Measurements from ENCODE around the gene TMEM185B.

Gene TMEM185B

GRCh38 chr2:120236316-120236715 lies 13.1 kb upstream of the TMEM185B start:
- TF ChIP-seq TAF1 (IDR thresholded peaks at IDR 0.05; ENCODE audit: low read depth): no peak
- TF ChIP-seq REST (IDR thresholded peaks at IDR 0.05; ENCODE audit: low read depth): no peak
- TF ChIP-seq EP300 (IDR thresholded peaks at IDR 0.05; ENCODE audit: borderline replicate concordance): no peak
- TF ChIP-seq ZBTB7A (IDR thresholded peaks at IDR 0.05; ENCODE audit: low read depth): no peak
- TF ChIP-seq NFIC (IDR thresholded peaks at IDR 0.05): no peak
- TF ChIP-seq USF1 (IDR thresholded peaks at IDR 0.05): no peak
- no peak for TF ChIP-seq YY1 (IDR thresholded peaks at IDR 0.05; ENCODE audit: low read depth)
- no peak for TF ChIP-seq TCF12 (IDR thresholded peaks at IDR 0.05; ENCODE audit: low read depth)
- TF ChIP-seq TEAD4 (IDR thresholded peaks at IDR 0.05): no peak
- TF ChIP-seq MAX (IDR thresholded peaks at IDR 0.05): no peak

- TF ChIP-seq MAX (IDR thresholded peaks at IDR 0.05) (no peak), CEBPB (IDR thresholded peaks at IDR 0.05) (no peak), TEAD4 (IDR thresholded peaks at IDR 0.05) (no peak), CREB1 (IDR thresholded peaks at IDR 0.05; ENCODE audit: low read depth) (no peak)
Measured at GRCh38 chr2:120235681-120236080, 12.5 kb upstream of the TMEM185B start.

- no peak for TF ChIP-seq CREB1 (IDR thresholded peaks at IDR 0.05; ENCODE audit: low read depth)
- no peak for TF ChIP-seq NFIC (IDR thresholded peaks at IDR 0.05)
- no peak for TF ChIP-seq EP300 (IDR thresholded peaks at IDR 0.05; ENCODE audit: borderline replicate concordance)
Measured at GRCh38 chr2:120233292-120233691, 10.1 kb upstream of the TMEM185B start.

GRCh38 chr2:120231974-120232635 lies 8.9 kb upstream of the TMEM185B start:
- no peak for TF ChIP-seq TAF1 (IDR thresholded peaks at IDR 0.05; ENCODE audit: low read depth)
- TF ChIP-seq REST (IDR thresholded peaks at IDR 0.05; ENCODE audit: low read depth): no peak
- no peak for TF ChIP-seq MAX (IDR thresholded peaks at IDR 0.05)
- no peak for TF ChIP-seq CEBPB (IDR thresholded peaks at IDR 0.05)
- TF ChIP-seq TCF12 (IDR thresholded peaks at IDR 0.05; ENCODE audit: low read depth): no peak
- no peak for TF ChIP-seq NFIC (IDR thresholded peaks at IDR 0.05)
- TF ChIP-seq FOXM1 (IDR thresholded peaks at IDR 0.05; ENCODE audit: borderline replicate concordance, low read depth): no peak
- no peak for TF ChIP-seq ZBTB7A (IDR thresholded peaks at IDR 0.05; ENCODE audit: low read depth)
- TF ChIP-seq YY1 (IDR thresholded peaks at IDR 0.05; ENCODE audit: low read depth): no peak
- TF ChIP-seq EP300 (IDR thresholded peaks at IDR 0.05; ENCODE audit: borderline replicate concordance): no peak
- TF ChIP-seq CREB1 (IDR thresholded peaks at IDR 0.05; ENCODE audit: low read depth): no peak
- no peak for TF ChIP-seq USF1 (IDR thresholded peaks at IDR 0.05)
- TF ChIP-seq RAD21 (IDR thresholded peaks at IDR 0.05; ENCODE audit: low read depth): no peak

GRCh38 chr2:120231564-120231973 lies 8.4 kb upstream of the TMEM185B start:
- TF ChIP-seq TAF1 (IDR thresholded peaks at IDR 0.05; ENCODE audit: low read depth) (no peak), FOXM1 (IDR thresholded peaks at IDR 0.05; ENCODE audit: borderline replicate concordance, low read depth) (no peak)

- no peak for TF ChIP-seq MAX (IDR thresholded peaks at IDR 0.05)
- TF ChIP-seq REST (IDR thresholded peaks at IDR 0.05; ENCODE audit: low read depth): no peak
- no peak for TF ChIP-seq TAF1 (IDR thresholded peaks at IDR 0.05; ENCODE audit: low read depth)
- no peak for TF ChIP-seq CREB1 (IDR thresholded peaks at IDR 0.05; ENCODE audit: low read depth)
- no peak for TF ChIP-seq YY1 (IDR thresholded peaks at IDR 0.05; ENCODE audit: low read depth)
- no peak for TF ChIP-seq TEAD4 (IDR thresholded peaks at IDR 0.05)
- no peak for TF ChIP-seq EP300 (IDR thresholded peaks at IDR 0.05; ENCODE audit: borderline replicate concordance)
- TF ChIP-seq USF1 (IDR thresholded peaks at IDR 0.05): no peak
- no peak for TF ChIP-seq RAD21 (IDR thresholded peaks at IDR 0.05; ENCODE audit: low read depth)
- TF ChIP-seq NFIC (IDR thresholded peaks at IDR 0.05): no peak
- TF ChIP-seq TCF12 (IDR thresholded peaks at IDR 0.05; ENCODE audit: low read depth): no peak
- no peak for TF ChIP-seq FOXM1 (IDR thresholded peaks at IDR 0.05; ENCODE audit: borderline replicate concordance, low read depth)
- TF ChIP-seq CEBPB (IDR thresholded peaks at IDR 0.05): no peak
- no peak for TF ChIP-seq ZBTB7A (IDR thresholded peaks at IDR 0.05; ENCODE audit: low read depth)
- TF ChIP-seq EGR1 (IDR thresholded peaks at IDR 0.05): no peak
Measured at GRCh38 chr2:120230515-120231471, 7.6 kb upstream of the TMEM185B start.

Measured in Ishikawa (cell line).